HG02943 (cell line): ENCODE measurements around the gene ZNF433.
"Not testable (repeated sequence)": the region's sequence is repeated elsewhere in the genome, so short reads cannot be mapped to it uniquely, and the experiment has no call there.

Experiments
- ATAC-seq: cut with Tn5 transposase; IDR thresholded peaks from one replicate; pipeline ENCODE4 v1.9.1; 2021; ENCODE audit warnings: mild to moderate bottlenecking, low read depth, moderate library complexity; ENCODE audit not compliant: unreplicated experiment

ZNF433 gene

DNA sequence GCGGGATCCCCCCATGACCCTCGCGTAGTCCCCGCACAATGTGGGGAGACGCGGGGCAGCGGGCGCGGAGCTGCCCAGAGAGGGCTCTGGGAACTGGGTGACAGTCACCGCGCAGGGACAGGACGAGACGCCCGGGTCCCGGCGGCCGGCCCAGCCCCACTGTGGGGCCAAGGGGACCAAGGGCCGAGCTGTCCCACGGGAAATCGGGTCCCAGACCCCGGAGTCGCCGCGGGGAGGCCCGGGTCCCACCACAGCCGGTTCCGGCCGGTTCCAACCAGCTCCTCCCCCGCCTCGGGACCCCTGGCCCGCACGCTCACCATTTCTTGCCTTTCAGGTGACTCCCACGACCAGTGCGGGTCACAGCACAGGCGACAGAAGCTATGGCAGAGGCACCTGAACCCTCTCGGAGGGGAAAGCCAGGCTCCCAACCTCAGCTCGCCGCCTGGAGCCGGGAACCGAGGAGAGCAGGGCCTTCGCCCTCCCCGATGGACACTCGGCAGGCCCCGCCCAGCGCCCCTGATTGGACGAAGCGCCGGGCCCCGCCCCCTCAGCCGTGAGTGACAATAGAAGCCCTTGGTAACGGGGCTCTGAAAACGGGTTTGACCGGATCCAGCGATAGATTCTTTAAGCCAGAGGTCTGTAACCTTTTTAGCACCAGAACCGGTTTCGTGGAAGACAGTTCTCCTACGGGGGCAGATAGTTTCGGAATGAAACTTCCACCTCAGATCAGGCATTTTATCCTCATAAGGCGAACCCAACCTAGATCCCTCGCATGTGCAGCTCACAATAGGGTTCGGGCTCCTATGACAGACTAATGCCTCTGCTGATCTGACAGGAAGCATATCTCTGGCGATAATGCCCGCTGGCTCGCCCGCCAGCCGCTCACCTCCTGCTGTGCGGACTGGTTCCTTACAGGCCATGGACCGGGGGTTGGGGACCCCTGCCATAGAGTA, at the start of gene ZNF433:
Gene ZNF433 (minus strand): TSS at position 460 of the 953 bp plus-strand sequence. CDS start 140 bp downstream, at position 320.
- no peak for ATAC-seq

GRCh38 chr19:12083336-12083735, 47.9 kb upstream of the ZNF433 start:
- not testable (repeated sequence) for ATAC-seq

DNA sequence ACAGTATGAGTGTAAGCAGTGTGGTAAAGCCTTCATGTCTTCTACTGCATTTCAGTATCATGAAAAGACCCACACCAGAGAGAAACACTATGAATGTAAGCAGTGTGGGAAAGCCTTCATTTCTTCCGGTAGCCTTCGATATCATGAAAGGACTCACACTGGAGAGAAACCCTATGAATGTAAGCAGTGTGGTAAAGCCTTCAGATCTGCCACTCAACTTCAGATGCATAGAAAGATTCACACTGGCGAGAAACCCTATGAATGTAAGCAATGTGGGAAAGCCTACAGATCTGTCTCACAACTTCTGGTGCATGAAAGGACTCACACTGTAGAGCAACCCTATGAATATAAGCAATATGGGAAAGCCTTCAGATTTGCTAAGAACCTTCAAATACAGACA, 41.9 kb upstream of the ZNF433 start:
- ATAC-seq = no peak

GRCh38 chr19:12076331-12076730, 40.9 kb upstream of the ZNF433 start:
- ATAC-seq = not testable (repeated sequence)

DNA sequence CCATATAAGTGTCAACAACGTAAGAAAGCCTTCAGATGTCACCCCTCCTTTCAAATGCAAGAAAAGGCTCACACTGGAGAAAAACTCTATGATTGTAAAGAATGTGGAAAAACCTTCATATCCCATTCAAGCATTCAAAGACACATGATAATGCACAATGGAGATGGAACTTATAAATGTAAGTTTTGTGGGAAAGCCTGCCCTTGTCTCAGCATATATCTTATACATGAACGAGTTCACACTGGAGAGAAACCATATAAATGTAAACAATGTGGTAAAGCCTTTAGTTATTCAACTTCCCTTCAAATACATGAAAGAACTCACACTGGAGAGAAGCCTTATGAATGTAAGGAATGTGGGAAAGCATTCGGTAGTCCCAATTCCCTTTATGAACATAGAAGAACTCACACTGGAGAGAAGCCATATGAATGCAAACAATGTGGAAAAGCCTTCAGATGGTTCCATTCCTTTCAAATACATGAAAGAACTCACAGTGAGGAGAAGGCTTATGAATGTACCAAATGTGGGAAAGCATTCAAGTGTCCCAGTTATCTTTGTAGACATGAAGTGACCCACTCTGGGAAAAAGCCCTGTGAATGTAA, 40.2 kb upstream of the ZNF433 start:
- ATAC-seq = no peak

DNA sequence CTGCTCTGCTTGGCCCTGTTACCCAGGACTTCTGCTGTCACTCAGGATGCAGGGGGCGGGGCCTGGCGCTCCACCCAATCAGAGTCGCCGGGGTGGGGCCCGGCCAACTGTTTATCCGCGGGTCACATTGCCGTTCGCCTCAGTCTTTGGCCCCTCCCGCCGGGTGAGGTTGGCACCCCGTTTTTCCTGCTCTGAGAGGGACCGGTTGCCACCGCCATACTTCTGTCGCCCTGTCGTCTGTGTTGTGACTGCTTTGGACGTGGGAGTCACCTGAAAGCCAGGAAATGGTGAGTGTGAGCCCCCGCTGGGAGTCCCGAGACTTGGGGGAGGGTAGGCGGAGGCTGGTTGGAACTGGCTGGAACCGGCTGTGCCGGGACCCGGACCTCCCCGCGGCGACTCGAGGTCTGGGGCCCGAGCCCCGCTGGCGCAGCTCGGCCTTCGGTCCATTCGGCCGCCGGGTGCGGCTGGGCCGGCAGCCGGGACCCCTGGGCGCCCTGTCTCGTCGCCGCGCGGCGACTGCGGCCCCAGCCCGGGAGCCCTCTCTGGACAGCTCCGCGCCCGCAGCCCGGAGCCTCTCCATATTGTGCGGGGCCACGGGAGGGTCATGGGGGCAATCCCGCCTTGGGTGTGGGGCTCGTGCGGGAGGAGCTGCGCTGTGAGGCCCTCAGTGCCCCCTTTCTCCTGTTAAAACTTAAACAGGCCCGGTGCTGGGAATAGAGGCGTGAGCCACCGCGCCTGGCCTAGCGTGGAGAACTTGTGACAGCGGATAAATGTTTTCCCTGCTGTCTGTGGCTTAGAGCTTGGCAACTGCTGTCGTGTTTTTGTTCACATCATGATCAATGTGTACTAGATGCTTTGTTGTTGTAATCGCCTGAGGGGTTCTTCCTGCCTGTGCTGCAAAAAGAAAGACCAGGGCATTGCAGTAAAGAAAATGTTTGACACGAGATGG, 29.4 kb upstream of the ZNF433 start, which contains the start of gene ZNF844:
Gene ZNF844 (plus strand): TSS at position 142 of the 949 bp plus-strand sequence. CDS start 143 bp downstream, at position 285.
- no peak for ATAC-seq

DNA sequence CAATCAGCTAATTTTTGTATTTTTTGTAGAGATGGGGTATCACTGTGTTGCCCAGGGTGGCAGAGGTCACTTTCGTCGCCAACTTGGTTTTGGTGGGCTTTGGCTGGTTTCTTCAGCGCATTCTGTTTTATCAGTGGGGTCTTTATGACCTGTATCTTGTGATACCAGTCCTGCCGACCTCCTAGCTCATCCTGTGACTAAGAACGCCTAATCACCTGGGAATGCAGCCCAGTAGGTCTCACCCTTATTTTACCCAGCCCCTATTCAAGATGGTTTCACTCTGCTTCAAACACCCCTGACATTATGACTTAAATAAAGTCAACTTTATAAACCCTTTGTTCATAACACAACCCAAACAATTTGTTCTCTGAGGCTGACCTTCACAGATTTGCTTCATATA, 20.3 kb upstream of the ZNF433 start:
- ATAC-seq = no peak

GRCh38 chr19:12052497-12053169, 17.2 kb upstream of the ZNF433 start, which contains the start of gene ZNF878:
Gene ZNF878, minus strand, starts transcription at chr19:12052961. Its CDS starts 160 bp downstream, at chr19:12052801.
- ATAC-seq = peak; percentile 79

GRCh38 chr19:12052091-12052496, 16.6 kb upstream of the ZNF433 start:
- ATAC-seq = peak; percentile 24

DNA sequence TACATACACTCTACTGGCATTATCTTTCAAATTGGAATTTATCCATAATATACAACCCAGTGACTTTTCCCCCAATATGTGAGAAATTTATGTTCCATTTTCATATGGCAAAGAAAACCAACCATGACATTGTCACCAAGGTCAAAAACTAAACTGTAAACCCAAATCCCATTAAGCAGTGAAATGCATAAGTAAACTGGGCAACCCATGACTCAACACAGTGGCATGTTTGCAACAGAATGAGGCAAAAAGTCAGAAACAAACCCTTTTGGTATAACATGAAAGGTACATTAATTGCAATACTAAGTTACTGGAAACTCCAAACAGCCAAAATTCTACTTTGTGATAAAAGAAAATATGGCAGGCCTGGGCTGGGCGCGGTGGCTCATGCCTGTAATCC, 12.4 kb upstream of the ZNF433 start:
- no peak for ATAC-seq

DNA sequence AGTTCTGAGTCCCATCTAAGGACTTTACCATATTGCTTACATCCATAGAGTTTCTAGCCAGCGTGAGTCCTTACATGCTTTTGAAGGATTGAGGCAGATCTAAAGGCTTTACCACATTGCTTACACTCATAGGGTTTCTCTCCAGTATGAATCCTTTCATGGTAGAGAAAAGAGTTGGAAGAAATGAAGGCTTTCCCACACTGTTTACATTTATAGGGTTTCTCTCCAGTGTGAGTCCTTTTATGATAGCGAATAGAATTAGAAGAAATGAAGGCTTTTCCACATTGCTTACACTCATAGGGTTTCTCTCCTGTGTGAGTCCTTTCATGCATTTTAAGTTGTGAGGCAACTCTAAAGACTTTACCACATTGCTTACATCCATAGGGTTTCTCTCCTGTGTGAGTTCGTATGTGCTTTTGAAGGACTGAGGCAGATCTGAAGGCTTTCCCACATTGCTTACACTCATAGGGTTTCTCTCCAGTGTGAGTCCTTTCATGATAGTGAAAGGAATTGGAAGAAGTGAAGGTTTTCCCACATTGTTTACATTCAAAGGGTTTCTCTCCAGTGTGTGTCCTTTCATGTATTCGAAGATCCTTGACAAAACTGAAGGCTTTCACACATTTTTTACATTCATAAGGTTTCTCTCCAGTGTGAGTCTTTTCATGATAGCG, 8.4 kb upstream of the ZNF433 start:
- ATAC-seq = no peak

DNA sequence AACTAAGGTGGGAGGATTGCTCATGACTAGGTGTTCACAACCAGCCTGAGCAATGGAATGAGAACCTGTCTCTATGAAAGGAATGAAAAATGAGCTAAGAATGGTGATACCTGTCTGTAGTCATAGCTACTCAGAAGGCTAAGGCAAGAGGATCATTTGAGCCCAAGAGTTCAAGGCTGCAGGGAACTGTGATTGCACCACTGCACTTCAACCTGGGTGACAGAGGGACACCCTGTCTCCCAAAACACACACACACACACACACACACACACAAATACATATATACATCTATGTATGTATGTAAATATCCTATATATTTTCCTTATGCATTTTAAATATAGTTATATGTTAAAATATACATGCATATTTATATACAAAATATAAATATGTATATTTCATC, 7.4 kb upstream of the ZNF433 start:
- no peak for ATAC-seq

- no peak for ATAC-seq
Measured at GRCh38 chr19:12034620-12035019, 859 bp downstream of the ZNF433 start.

GRCh38 chr19:12034198-12034597, 1.3 kb downstream of the ZNF433 start:
- no peak for ATAC-seq

DNA sequence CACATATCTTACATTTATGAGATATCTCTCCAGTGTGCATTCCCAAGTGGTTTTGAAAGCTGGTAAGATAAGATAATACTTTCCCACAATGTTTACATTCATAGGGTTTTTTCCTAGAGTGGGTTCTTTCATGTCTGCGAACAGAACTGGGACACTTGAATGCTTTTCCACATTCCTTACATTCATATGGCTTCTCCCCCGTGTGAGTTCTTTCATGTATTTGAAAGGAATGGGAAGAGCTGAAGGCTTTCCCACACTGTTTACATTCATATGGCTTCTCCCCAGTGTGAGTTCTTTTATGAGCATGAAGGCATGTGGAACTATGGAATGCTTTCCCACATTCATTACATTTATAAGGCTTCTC, 19.7 kb downstream of the ZNF433 start:
- ATAC-seq = no peak

GRCh38 chr19:12015015-12015752, 20.3 kb downstream of the ZNF433 start:
- no peak for ATAC-seq

GRCh38 chr19:12000152-12000981, 35.1 kb downstream of the ZNF433 start:
- no peak for ATAC-seq

- ATAC-seq = no peak
Measured at GRCh38 chr19:11995174-11995573, 40.3 kb downstream of the ZNF433 start.
